GM19023 (cell line): ENCODE results near the gene MRPS26.
"Not testable (repeated sequence)": the region's sequence is repeated elsewhere in the genome, so short reads cannot be mapped to it uniquely, and the experiment has no call there.

Experiments
- ATAC-seq: cut with Tn5 transposase; IDR thresholded peaks from one replicate; pipeline ENCODE4 v1.9.1; 2021; ENCODE audit warnings: mild to moderate bottlenecking, moderate library complexity; ENCODE audit not compliant: unreplicated experiment

MRPS26 gene

DNA sequence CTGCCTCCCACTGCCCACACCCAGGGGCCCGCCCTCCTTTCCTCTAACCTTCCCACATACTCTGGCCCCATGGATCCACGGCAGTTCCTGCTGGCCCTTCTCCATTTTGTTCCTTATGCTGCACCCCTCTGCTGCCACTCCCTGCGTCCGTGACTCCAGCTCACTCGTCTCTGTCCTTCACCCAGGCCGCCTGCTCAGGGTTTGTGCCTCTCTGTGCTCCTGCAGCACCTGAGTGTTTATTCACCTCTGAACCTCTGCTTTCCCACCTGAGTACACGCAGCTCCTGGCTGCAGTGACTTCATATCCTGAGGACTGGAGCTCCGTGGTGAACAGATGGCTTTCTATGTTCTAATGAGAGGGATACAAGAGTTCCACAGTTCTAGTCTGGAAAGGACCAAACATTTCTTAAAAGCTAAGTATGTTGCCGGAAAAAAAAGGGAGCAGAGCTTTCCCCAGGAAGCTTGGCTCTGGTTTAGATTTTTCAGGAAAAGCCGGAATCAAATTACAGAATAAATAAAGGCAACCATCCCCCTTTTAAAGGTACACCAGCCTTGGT is 3.9 kb upstream of the MRPS26 start:
- ATAC-seq = no peak

DNA sequence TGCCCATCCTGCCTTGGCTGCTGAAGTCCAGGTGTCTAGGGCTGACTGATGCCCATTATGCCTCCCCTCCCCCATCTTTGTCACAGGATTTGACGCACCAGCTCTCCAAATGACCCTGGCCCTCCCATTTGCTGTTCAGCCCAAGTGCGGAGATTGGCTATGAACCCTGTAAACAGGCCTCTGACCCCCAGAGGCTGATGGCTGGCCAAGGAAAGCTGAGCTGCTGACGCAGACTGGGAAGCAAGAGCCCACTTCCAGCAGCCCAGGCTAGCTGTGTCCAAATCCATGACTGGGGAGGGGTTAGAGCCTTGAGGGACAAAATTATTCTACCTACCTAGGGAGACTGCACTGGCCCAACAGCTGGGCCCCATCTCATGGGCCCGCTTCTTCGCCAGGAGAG is 3.2 kb upstream of the MRPS26 start:
- ATAC-seq = no peak

DNA sequence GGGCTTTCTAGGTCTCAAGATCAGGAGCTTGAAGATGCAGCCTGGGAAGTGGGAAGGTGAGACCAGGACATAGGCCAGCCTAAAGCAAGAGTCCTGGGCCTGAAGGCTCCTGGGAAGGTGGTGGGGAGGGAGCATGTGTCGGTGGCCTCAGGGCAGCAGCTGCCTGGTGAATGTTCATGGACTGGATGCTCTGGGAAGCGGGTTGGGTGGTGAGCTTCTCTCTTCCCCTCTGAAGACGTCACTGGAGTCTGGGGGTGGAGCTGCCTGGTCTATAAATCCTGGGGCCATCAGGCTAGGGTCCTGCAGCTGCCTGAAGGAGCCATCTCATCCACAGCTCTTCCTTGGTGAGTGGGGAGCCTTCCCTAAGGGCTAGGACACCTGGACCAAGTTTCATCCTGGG is 2.5 kb upstream of the MRPS26 start, which contains the start of gene GNRH2:
Gene GNRH2 (plus strand): TSS at position 301 of the 400 bp plus-strand sequence. CDS start 793 bp downstream, outside the sequence.
- ATAC-seq = no peak

DNA sequence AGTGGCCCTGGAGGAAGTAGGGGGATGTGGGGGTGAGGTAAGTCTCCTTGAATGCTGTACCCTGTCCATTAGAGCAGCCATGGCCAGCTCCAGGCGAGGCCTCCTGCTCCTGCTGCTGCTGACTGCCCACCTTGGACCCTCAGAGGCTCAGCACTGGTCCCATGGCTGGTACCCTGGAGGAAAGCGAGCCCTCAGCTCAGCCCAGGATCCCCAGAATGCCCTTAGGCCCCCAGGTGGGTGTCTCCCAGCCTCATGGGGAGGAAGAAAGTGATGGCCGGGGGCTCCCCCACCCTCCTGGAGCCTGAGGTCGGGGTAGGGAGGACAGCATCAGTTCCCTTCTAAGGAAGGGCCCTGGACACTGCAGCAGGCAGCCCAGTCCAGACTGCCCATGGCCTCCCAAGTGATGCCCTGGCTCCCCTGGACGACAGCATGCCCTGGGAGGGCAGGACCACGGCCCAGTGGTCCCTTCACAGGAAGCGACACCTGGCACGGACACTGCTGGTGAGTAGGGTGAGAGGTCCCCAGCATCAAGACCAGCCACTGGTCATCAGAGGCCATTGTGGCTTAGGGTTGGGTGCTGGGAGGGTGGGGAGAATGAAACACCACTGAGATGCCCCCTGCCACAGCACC is 1.4 kb upstream of the MRPS26 start:
- no peak for ATAC-seq

DNA sequence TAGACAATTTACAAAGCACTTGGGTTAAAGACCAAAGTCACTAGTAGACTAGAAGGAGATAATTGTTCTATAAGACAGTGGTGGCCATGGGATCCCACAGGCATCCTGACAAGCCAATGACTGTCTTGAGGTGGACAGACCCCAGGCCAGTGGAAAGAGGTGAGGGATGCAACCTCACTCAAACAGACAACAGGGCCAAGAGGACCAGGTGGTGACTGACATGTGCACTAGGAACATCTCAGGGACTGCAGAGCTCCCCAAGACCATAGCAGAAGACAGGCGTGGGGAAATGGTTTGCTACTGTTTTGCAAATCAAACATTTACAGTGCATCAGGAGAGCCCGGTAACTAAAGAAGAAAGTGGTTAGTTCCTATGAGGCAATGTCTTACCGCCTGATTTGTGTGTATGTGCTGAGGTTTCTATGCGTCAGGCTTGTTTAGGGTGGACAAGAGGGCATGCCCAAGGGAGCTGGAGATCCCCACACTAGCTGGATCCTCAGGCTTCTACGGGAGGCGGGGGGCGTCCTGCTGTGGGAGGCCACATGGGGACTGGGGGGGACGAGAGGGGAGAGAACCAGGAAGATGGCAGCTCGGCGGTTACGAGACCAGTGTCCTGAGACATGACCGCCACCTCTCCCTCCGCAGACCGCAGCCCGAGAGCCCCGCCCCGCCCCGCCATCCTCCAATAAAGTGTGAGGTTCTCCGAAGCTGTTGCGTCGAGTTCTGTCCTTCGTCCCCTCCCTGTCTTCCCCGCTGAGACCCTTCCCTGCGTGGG is 623 bp upstream of the MRPS26 start:
- ATAC-seq = peak; percentile 50

DNA sequence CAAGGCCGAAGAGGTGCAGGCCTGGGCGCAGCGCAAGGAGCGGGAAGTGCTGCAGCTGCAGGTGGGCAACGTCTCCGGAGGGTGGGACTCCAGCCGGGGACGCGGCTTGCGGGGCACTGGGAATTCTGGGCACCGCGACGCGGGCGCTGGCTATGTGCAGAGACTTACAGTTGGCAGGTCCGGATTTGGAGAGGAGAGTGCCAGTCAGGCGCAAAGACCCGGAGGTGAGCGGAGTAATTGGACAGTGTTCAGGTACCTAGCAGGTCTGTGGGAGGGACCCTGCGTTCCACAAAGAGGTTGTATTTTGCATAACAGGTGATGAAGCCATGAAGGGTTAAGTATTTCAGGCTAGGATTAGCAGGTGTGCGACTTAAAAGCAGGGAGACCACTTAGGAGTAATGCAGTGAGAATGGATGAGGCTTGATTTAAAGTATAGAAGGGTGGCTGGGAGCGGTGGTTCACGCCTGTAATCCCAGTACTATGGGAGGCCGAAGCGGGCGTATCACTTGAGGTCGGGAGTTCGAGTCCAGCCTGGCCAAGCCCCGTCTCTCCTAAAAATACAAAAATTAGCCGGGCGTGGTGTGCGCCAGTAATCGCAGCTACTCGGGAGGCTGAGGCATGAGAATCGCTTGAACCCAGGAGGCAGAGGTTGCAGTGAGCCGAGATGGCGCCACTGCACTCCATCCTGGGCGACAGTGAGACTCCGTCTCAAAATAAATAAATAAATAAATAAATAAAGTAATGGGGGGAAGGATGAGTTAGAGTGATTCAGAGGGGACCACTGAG is 1.0 kb downstream of the MRPS26 start:
- ATAC-seq = no peak

DNA sequence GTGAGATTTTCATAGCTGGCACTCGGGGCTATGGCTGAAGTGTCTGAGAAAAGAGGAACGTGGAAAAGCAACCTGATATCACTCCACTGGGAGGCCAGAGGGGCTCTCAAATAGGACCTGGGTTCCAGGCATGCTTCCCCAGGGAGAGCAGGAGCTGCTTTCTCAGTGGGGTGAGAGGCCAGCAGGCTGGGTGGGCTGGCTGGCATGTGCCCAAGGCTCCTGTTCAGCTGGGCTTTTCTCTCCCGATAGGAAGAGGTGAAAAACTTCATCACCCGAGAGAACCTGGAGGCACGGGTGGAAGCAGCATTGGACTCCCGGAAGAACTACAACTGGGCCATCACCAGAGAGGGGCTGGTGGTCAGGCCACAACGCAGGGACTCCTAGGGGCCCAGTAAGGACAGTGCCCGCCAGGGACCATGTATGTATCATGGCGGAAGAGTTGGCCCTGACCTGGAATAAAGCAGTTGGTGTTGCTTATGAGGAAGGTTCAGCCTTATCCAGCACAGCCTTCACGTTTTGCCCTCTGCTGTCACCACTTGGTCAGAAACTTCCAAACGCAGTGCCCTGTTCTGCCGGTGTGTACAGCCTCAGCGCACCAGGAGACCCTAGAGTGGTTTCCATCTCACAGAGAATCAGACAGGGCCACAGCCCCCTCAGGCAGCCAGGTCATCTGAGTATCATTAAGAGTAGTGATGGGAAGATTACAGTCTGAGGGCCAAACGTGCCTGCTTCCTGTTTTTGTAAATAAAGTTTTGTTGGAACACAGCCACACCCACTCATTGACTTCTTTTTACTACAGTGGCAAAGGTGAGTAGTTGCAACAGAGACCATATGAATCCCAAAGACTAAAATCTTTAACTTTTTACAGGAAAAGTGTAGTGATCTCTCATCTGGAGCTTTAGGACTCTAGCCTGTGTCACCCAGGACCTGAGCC is 1.9 kb downstream of the MRPS26 start:
- no peak for ATAC-seq

DNA sequence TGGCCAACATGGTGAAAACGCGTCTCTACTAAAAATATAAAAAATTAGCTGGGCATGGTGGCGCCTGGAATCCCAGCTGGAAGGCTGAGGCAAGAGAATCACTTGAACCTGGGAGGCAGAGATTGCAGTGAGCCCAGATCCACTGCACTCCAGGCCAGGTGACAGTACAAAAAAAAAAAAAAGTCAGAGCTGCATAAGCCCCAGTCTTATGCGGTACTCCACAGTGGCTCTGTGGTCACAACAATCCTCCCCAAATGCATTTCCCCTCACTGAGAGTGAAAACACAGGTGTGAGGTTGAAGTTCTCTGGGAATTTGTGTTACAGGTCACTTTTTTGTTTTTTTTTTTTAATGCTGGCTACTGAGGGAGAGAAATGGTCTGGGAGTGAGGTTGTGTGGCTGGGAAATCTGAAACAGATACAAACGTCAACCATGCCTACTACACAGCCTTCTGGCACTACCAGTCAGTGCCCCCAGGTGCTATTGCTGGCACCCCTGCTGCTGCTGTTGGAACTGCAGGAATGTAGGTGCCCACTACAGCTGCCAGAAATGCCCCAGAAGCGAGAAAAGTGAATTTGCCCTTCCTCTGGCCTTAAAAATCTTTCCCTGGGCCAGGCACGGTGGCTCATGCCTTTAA is 5.7 kb downstream of the MRPS26 start:
- no peak for ATAC-seq

DNA sequence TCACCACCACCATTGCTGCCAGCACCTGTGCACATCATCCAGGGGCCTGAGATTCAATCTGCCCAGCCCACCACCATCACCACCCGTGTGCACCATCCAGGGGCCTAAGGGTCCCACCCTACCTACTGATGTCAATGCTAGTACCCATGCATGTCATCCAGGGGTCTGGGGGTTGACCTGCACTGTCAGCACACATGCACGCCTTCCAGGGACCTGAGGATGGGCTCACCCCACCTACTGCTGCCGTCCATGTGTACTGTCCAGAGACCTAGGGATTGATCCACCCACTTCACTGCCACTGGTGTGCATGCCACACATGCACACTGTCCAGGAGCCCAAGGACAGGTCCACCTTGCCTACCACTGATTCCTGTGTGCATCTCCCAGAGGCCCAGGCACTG is 13.6 kb downstream of the MRPS26 start:
- no peak for ATAC-seq

DNA sequence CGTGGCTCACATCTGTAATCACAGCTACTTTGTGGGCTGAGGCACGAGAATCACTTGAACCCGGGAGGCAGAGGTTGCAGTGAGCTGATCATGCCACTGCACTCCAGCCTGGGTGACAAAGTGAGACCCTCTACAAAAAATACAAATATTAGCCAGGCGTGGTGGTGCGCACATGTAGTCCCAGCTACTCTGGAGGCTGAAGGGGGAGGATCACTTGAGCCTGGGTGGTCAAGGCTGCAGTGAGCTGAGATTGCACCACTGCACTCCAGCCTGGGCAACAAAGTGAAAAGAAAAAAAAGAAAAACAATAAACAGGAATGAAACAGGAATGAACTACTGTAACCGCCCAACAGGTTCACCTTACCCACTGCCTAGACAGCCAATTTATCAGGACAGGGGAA is 18.3 kb downstream of the MRPS26 start:
- ATAC-seq = not testable (repeated sequence)

DNA sequence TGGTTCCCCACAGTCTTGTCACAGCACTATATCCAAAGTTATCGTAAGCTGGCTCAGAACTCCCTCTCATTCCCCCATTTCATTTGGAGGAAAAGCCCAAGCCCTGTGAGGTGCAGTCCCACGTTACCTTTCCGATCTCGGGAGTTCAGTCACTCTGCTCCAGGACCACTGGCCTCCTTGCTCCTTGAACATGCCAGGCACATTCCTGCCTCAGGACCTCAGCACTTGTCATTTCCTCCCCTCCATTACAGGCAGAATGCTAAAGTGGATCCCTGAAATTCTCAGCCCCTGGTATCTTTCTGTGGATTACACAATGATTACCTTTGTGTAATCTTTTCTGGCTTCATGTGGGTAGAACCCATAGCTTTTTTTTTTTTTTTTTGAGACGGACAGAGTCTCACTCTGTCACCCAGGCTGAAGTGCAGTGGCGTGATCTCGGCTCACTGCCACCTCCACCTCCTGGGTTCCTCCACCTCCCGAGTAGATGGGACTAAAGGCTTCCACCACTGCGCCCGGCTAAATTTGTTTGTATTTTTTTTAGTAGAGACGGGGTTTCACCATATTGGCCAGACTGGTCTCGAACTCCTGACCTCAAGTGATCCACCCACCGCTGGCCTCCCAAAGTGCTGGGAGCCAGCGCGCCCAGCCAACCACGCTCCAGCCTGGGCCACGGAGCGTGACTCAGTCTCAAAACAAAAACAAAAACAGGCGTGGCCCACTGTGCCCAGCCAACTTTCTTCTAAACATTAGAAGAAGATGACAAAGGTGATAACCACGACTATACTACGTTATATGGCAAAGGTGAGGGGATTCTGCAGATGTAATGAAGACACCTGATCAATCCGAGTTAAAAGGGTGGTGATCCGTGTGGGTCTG is 21.5 kb downstream of the MRPS26 start:
- ATAC-seq = no peak

DNA sequence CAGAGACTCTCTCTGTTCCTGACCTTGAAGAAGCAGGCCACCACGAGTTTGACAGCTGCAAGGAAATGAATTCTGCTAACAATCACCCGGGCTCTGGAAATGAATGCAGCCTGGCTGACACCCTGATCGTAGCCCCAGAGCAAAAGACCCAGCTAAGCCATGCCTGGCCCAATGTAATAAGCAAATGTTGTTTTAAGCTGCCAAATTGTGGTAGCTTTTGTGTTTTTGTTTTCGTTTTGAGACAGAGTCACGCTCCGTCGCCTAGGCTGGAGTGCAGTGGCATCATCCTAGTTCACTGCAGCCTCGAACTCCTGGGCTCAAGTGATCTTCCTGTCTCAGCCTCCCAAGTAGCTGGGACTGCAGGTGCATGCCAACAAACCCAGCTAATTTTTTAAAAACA is 22.2 kb downstream of the MRPS26 start:
- ATAC-seq = no peak

DNA sequence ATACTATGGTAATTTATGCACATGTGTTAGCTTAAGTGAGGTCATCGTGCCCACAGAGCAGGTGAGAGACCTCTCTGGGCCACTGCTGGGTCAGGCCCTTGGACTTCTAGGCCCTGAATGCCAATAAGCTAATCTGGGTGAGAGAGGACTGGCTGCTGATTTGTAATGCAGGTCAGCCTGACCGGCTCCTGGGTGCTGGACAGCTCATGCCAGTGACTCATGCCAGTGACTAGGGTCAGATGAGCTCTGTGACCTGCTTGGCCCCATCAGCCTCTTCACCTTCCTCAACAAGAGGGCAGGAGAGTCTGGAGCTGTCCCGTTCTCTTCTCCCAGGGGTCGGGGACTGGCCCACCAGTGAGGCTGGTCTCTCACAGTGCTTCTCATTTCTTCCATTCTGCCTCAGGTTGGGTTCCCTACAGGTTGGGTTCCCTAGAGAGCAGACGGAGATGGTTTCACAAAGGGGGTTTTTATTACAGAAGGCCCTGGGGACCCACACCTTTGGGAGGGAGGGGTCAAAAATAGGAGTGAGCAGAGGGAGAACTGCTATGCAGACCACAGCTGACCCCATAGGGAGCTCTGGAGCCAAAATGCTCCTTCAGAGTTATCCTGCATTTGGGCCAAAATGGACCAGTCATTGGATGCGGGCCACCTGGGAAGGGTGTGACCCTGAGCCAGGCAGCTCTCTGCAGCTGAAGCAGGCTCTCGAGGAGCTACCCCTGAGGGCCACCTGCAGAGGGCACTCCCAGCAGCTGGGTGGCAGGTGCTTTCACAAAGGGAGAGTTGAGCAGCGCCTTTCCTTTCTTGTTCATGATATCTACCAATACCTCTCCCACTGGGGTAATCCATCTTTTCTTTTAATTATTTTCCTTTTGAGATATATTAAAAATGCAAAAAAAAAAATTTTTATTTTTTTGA is 23.4 kb downstream of the MRPS26 start:
- ATAC-seq = no peak

DNA sequence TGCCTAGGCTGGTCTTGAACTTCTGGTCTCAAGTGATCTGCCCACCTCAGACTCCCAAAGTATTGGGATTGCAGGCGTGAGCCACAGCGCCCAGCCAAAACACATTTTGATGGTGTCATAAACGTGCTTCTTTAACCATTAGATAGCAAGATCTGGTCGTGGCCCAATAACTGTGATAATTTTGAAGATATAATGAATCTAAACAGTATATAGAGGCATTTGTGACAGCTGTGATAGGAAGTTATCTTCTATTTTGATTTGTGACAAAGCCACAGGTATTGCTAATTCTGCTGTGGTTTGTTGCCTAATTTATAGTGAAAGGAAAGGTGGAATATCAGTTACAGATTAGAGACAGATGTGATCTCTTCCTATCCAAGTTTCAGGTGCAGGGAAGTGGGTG is 24.9 kb downstream of the MRPS26 start:
- no peak for ATAC-seq

DNA sequence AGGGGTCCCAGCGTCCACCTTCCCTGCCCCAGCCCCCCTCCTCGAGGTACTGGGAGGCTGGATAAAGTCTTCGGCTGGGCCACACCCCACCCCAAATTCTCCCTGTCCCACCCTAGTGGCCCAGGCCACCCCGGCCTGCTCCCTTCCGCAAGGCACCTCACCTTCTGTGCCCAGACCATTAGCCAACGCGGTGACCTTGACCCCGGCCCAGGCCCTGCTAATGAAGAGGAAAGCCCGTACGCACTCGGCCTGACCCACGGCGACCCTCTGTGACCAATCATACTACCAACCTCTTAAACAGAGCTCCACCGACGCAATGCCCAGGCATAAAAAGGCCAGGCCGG is 25.4 kb downstream of the MRPS26 start:
- ATAC-seq = no peak

DNA sequence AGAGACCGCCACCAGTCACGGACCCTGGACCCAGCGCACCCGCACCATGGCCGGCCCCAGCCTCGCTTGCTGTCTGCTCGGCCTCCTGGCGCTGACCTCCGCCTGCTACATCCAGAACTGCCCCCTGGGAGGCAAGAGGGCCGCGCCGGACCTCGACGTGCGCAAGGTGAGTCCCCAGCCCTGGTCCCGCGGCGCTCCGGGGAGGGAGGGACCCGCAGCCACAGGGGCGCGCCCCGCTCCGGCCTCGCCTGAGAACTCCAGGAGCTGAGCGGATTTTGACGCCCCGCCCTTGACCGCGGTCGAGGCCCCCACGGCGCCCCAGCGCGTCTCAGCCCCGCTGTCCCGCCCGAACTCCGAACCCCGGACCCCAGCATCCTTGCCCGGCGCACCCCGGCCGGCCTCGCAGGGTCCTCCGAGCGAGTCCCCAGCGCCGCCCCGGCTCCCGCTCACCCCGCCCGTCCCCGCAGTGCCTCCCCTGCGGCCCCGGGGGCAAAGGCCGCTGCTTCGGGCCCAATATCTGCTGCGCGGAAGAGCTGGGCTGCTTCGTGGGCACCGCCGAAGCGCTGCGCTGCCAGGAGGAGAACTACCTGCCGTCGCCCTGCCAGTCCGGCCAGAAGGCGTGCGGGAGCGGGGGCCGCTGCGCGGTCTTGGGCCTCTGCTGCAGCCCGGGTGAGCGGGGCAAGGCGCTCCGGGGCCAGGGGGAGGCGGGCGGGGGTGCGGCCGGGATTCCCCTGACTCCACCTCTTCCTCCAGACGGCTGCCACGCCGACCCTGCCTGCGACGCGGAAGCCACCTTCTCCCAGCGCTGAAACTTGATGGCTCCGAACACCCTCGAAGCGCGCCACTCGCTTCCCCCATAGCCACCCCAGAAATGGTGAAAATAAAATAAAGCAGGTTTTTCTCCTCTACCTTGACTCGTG is 26.0 kb downstream of the MRPS26 start, which contains the start of gene OXT:
Gene OXT (plus strand): TSS at position 11 of the 920 bp plus-strand sequence. CDS start 36 bp downstream, at position 47.
- no peak for ATAC-seq
